ENCODE results near the gene ATRAID.

The ATRAID gene

GRCh38 chr2:27227501-27227900, 15.7 kb downstream of the ATRAID start:
- TF ChIP-seq CTCF (conservative IDR thresholded peaks at IDR 0.05; ENCODE audit: low read depth, low read length): no peak
- Histone ChIP-seq H3K27me3 (ENCODE audit: insufficient read depth, low read depth) (no peaks in the 10 kb centered on the region), H3K79me2 (ENCODE audit: insufficient read depth, low read depth) (no peaks in the 10 kb centered on the region), H3K9ac (no peak overlapping the region), H3K27ac (no peak overlapping the region), H4K20me1 (ENCODE audit: insufficient read depth) (no peaks in the 10 kb centered on the region), H3K4me1 (ENCODE audit: low read depth, poor library complexity, severe bottlenecking) (no peaks in the 10 kb centered on the region), H3K4me2 (no peak overlapping the region), H3K4me3 (IDR thresholded peaks at IDR 0.05; ENCODE audit: insufficient read depth, low read depth, low read length) (no peak overlapping the region), H2AFZ (ENCODE audit: low read depth) (no peak overlapping the region), H3K36me3 (ENCODE audit: insufficient read depth) (peaks cover 5% of the 10 kb centered on the region; the same call in 1 of the 2 replicates)

- Histone ChIP-seq H3K27me3 (ENCODE audit: insufficient read depth, low read depth) (no peaks in the 10 kb centered on the region), H2AFZ (ENCODE audit: low read depth) (no peak overlapping the region), H3K9ac (no peak overlapping the region), H3K4me3 (IDR thresholded peaks at IDR 0.05; ENCODE audit: insufficient read depth, low read depth, low read length) (no peak overlapping the region), H4K20me1 (ENCODE audit: insufficient read depth) (no peaks in the 10 kb centered on the region), H3K4me2 (no peak overlapping the region), H3K27ac (no peak overlapping the region), H3K36me3 (ENCODE audit: insufficient read depth) (peaks cover 5% of the 10 kb centered on the region; the same call in 1 of the 2 replicates), H3K79me2 (ENCODE audit: insufficient read depth, low read depth) (no peaks in the 10 kb centered on the region), H3K4me1 (ENCODE audit: low read depth, poor library complexity, severe bottlenecking) (no peaks in the 10 kb centered on the region)
- no peak for TF ChIP-seq CTCF (conservative IDR thresholded peaks at IDR 0.05; ENCODE audit: low read depth, low read length)
These were observed 20.1 kb downstream of the ATRAID start for GRCh38 chr2:27231921-27232320.

- no peak overlapping the region for H3K4me3 ChIP-seq (IDR thresholded peaks at IDR 0.05; ENCODE audit: insufficient read depth, low read depth, low read length)
- H3K79me2 ChIP-seq (ENCODE audit: insufficient read depth, low read depth): no peaks in the 10 kb centered on the region
- no peak overlapping the region for H3K27ac ChIP-seq
- no peak for TF ChIP-seq CTCF (conservative IDR thresholded peaks at IDR 0.05; ENCODE audit: low read depth, low read length)
- no peak overlapping the region for H2AFZ ChIP-seq (ENCODE audit: low read depth)
- peaks cover 11% of the 10 kb centered on the region; the same call in 1 of the 2 replicates for H3K36me3 ChIP-seq (ENCODE audit: insufficient read depth)
- H4K20me1 ChIP-seq (ENCODE audit: insufficient read depth): no peaks in the 10 kb centered on the region
- no peaks in the 10 kb centered on the region for H3K27me3 ChIP-seq (ENCODE audit: insufficient read depth, low read depth)
- no peaks in the 10 kb centered on the region for H3K4me1 ChIP-seq (ENCODE audit: low read depth, poor library complexity, severe bottlenecking)
- H3K9ac ChIP-seq: no peak overlapping the region
- H3K4me2 ChIP-seq: no peak overlapping the region
These were observed 21.5 kb downstream of the ATRAID start for GRCh38 chr2:27233341-27233740.

GRCh38 chr2:27236136-27236535, 24.3 kb downstream of the ATRAID start:
- Histone ChIP-seq H3K9ac (no peak overlapping the region), H3K27me3 (ENCODE audit: insufficient read depth, low read depth) (no peaks in the 10 kb centered on the region), H2AFZ (ENCODE audit: low read depth) (no peak overlapping the region), H3K79me2 (ENCODE audit: insufficient read depth, low read depth) (no peaks in the 10 kb centered on the region), H4K20me1 (ENCODE audit: insufficient read depth) (no peaks in the 10 kb centered on the region), H3K4me3 (IDR thresholded peaks at IDR 0.05; ENCODE audit: insufficient read depth, low read depth, low read length) (no peak overlapping the region), H3K4me1 (ENCODE audit: low read depth, poor library complexity, severe bottlenecking) (no peaks in the 10 kb centered on the region), H3K27ac (no peak overlapping the region), H3K36me3 (ENCODE audit: insufficient read depth) (peaks cover 9% of the 10 kb centered on the region; the same call in 1 of the 2 replicates), H3K4me2 (no peak overlapping the region)
- no peak for TF ChIP-seq CTCF (conservative IDR thresholded peaks at IDR 0.05; ENCODE audit: low read depth, low read length)

Data from KMS-11 (cell line).